Endodermal cell (in vitro differentiated cells): ENCODE data around the gene DNAH11. TPM values are rescaled to one million over a fixed set of nuclear protein-coding genes. Genes with fewer than 3 reads are reported as not detected.
A peak's percentile ranks its signal among the peaks of the same experiment; 100 is the strongest.

Experiments used
- DNase-seq: peaks from one replicate; pipeline ENCODE4 v3.0.0-alpha.2; 2017
- H3K27ac ChIP-seq: 2 replicates; pipeline ENCODE4 v1.5.1; 2013; ENCODE audit warnings: mild to moderate bottlenecking, low read depth, low read length, moderate library complexity
- H3K27me3 ChIP-seq: 2 replicates; pipeline ENCODE4 v1.6.1; 2013; ENCODE audit warnings: mild to moderate bottlenecking, low read length, moderate library complexity; ENCODE audit not compliant: insufficient read depth, control insufficient read depth, poor library complexity, severe bottlenecking
- H3K36me3 ChIP-seq: 2 replicates; pipeline ENCODE4 v1.7.0; 2013; ENCODE audit warnings: mild to moderate bottlenecking, low read length, moderate library complexity; ENCODE audit not compliant: control insufficient read depth, insufficient read depth
- H3K4me1 ChIP-seq: one replicate; pipeline ENCODE4 v1.7.0; 2013; ENCODE audit warnings: low read length; ENCODE audit not compliant: control insufficient read depth, insufficient read depth
- H3K4me3 ChIP-seq: 2 replicates; pipeline ENCODE4 v1.5.1; 2013; ENCODE audit warnings: mild to moderate bottlenecking, low read length, moderate library complexity
- H3K9ac ChIP-seq: 2 replicates; pipeline ENCODE4 v1.6.1; 2013; ENCODE audit warnings: mild to moderate bottlenecking, low read length, moderate library complexity; ENCODE audit not compliant: poor library complexity, severe bottlenecking; ENCODE audit errors: extremely low read depth
- H3K9me3 ChIP-seq: 2 replicates; pipeline ENCODE4 v1.6.1; 2013; ENCODE audit warnings: mild to moderate bottlenecking, low read length, moderate library complexity; ENCODE audit not compliant: control insufficient read depth
- H3K27ac Mint-ChIP-seq: 2 replicates; pipeline ENCODE4 v1.8.0; 2020; ENCODE audit warnings: mixed read lengths
- H3K27me3 Mint-ChIP-seq: 2 replicates; pipeline ENCODE4 v1.8.0; 2021; ENCODE audit warnings: mild to moderate bottlenecking, mixed read lengths; ENCODE audit not compliant: insufficient read depth
- H3K36me3 Mint-ChIP-seq: 2 replicates; pipeline ENCODE4 v1.8.0; 2020; ENCODE audit warnings: low read depth, mixed read lengths
- H3K4me1 Mint-ChIP-seq: 2 replicates; pipeline ENCODE4 v1.8.0; 2020; ENCODE audit warnings: mixed read lengths
- H3K4me3 Mint-ChIP-seq: 2 replicates; pipeline ENCODE4 v1.8.0; 2020; ENCODE audit warnings: mild to moderate bottlenecking, moderate library complexity, mixed read lengths
- H3K9me3 Mint-ChIP-seq: 2 replicates; pipeline ENCODE4 v1.8.0; 2020; ENCODE audit warnings: mild to moderate bottlenecking, mixed read lengths
- WGBS, 2 experiments: methylation state at CpG; one replicate each; pipeline versions ENCODE4 v1.1.5 to v1.1.7; 2013; ENCODE audit warnings: missing lambda C conversion rate in 2 of 2, mixed read lengths in 1 of 2; ENCODE audit not compliant: insufficient coverage in 1 of 2, insufficient read length in 1 of 2; 5-methylcytosine and 5-hydroxymethylcytosine counted together
- total RNA-seq, 2 donors: library from RNA; stranded (reverse); fragmentation: NEBNext Ultra II Directional in 1 of 2; extraction: Animal tissue kit (Norgen Biotek cat#: 25700) in 1 of 2; gene quantifications; 2 replicates in 1 of 2; 3 replicates in 1 of 2; pipeline ENCODE4 v1.2.1, GENCODE V29; 2021
- TF ChIP-seq, protein P1 (sequence below): fragments of 200-600 bp; sonication (generic); conservative IDR thresholded peaks from 2 replicates; pipeline ENCODE4 v1.5.0; 2021; ENCODE audit warnings: antibody characterized with exemption, mild to moderate bottlenecking

Gene DNAH11
- total RNA-seq, 2 donors from 2014 or later: 0.80 to 0.99 TPM

- Mint-ChIP-seq H3K27me3 (no peaks in the 10 kb centered on the region), H3K4me1 (no peaks in the 10 kb centered on the region), H3K27ac (no peak overlapping the region), H3K4me3 (no peak overlapping the region), H3K9me3 (peaks cover 37% of the 10 kb centered on the region), H3K36me3 (peaks cover 60% of the 10 kb centered on the region)
- no peaks in the 10 kb centered on the region for H3K4me1 ChIP-seq
- no peak overlapping the region for H3K9ac ChIP-seq
- TF ChIP-seq, protein P1, sequence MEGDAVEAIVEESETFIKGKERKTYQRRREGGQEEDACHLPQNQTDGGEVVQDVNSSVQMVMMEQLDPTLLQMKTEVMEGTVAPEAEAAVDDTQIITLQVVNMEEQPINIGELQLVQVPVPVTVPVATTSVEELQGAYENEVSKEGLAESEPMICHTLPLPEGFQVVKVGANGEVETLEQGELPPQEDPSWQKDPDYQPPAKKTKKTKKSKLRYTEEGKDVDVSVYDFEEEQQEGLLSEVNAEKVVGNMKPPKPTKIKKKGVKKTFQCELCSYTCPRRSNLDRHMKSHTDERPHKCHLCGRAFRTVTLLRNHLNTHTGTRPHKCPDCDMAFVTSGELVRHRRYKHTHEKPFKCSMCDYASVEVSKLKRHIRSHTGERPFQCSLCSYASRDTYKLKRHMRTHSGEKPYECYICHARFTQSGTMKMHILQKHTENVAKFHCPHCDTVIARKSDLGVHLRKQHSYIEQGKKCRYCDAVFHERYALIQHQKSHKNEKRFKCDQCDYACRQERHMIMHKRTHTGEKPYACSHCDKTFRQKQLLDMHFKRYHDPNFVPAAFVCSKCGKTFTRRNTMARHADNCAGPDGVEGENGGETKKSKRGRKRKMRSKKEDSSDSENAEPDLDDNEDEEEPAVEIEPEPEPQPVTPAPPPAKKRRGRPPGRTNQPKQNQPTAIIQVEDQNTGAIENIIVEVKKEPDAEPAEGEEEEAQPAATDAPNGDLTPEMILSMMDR: peak; percentile 65
- no peak overlapping the region for H3K27ac ChIP-seq
- H3K36me3 ChIP-seq: peaks cover 5% of the 10 kb centered on the region
- H3K27me3 ChIP-seq: no peaks in the 10 kb centered on the region
- H3K9me3 ChIP-seq: peaks cover 41% of the 10 kb centered on the region
- H3K4me3 ChIP-seq: no peak overlapping the region
- DNase-seq: no peak
Observed at GRCh38 chr7:21497072-21497471, 45.8 kb upstream of the DNAH11 start.

DNA sequence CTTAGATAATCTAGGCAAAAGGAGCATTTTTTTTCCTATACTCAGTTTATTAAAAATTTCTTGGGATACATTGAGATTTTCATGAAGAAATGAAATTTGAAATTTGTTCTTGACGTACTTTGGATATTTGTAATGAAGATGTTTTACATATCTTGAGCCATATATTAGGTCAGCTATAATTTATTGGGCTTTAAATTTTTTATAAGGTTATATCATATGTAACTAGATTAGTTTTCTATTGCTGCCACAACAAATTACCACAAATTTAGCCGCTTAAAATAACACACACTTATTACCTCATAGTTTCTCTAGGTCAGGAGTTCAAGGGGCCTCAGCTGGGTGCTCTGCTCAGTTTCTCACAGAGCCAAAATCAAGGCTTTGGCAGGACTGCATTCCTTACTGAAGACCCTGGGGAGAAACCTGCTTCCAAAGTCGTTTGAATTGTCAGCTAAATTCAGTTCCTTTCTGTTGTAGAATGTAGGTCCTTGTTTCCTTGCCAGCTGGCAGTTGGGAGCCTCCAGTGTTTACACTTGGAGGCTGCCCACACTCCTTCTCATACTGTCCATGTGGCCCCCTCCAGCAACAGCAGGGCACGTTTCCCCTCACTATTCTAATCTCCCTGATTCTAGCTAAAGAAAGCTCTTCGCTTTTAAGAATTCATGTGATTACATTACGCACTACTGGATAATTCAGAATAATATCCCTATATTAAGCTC, 42.6 kb upstream of the DNAH11 start:
- Mint-ChIP-seq H3K4me3 (no peak overlapping the region), H3K9me3 (peaks cover 17% of the 10 kb centered on the region), H3K4me1 (peaks cover 5% of the 10 kb centered on the region), H3K27ac (no peak overlapping the region), H3K36me3 (peaks cover 43% of the 10 kb centered on the region), H3K27me3 (no peaks in the 10 kb centered on the region)
- no peak for DNase-seq
- H3K27ac ChIP-seq: no peak overlapping the region
- no peak overlapping the region for H3K4me3 ChIP-seq
- H3K4me1 ChIP-seq: no peaks in the 10 kb centered on the region
- no peak overlapping the region for H3K9ac ChIP-seq
- H3K27me3 ChIP-seq: no peaks in the 10 kb centered on the region
- H3K9me3 ChIP-seq: peaks cover 16% of the 10 kb centered on the region
- H3K36me3 ChIP-seq: no peaks in the 10 kb centered on the region
- TF ChIP-seq, protein P1: no peak
- WGBS, 2 experiments: 87 to 100% methylated on average over 3 to 6 of the region's 6 CpGs

DNA sequence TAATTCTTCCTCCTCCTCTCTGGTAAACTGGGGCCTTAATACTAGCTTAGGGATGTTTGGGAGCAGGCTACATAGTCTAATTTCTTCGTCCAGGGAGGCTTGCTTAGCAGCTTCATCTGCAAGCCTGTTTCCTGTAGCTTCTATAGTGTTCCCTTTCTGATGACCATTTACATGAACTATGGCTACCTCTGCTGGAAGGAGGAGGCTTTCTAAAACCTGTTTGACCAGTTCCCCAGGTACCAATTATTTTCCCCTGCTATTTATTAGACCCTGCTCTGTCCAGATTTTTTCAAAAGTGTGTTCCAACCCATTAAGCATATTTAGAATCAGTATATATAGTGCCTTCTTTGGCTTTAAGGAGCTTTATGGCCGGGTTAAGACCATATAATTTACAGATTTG, 38.8 kb upstream of the DNAH11 start:
- H3K9ac ChIP-seq: no peak overlapping the region
- WGBS, 2 experiments: 84 to 100% methylated on average over 1 to 2 of the region's 2 CpGs
- no peaks in the 10 kb centered on the region for H3K36me3 ChIP-seq
- Mint-ChIP-seq H3K4me3 (no peak overlapping the region), H3K27me3 (no peaks in the 10 kb centered on the region), H3K9me3 (peaks cover 18% of the 10 kb centered on the region), H3K4me1 (peaks cover 5% of the 10 kb centered on the region), H3K36me3 (peaks cover 38% of the 10 kb centered on the region), H3K27ac (no peak overlapping the region)
- H3K4me1 ChIP-seq: no peaks in the 10 kb centered on the region
- H3K27ac ChIP-seq: no peak overlapping the region
- no peak overlapping the region for H3K4me3 ChIP-seq
- H3K9me3 ChIP-seq: peaks cover 30% of the 10 kb centered on the region
- TF ChIP-seq, protein P1: no peak
- H3K27me3 ChIP-seq: no peaks in the 10 kb centered on the region
- DNase-seq: no peak
